ENCODE results near the gene SEC14L1.

- TF ChIP-seq CTCF (IDR thresholded peaks at IDR 0.05; ENCODE audit: low read length) (no peak), EZH2 (optimal IDR thresholded peaks at IDR 0.05; ENCODE audit: low read depth, low read length) (no peak)
Observed at GRCh38 chr17:77188084-77189066, 47.6 kb downstream of the SEC14L1 start.
